Testis (tissue), 2 donors: ENCODE results near the gene FBLN1.

Source experiments
- CTCF ChIP-seq, 3 experiments: fragments of 450-650 bp in 2 of 3; fragments of 200-600 bp in 1 of 3; sonication (generic) in 1 of 3; IDR thresholded peaks; one replicate each; pipeline ENCODE4 v1.5.1; 2016 to 2019; ENCODE audit warnings: antibody characterized with exemption in 3 of 3, mild to moderate bottlenecking in 2 of 3, moderate library complexity in 1 of 3
- POLR2A ChIP-seq: fragments of 450-650 bp; IDR thresholded peaks from one replicate; pipeline ENCODE4 v1.6.1; 2017; ENCODE audit warnings: antibody characterized with exemption, mild to moderate bottlenecking, moderate library complexity

- TF ChIP-seq CTCF (IDR thresholded peaks at IDR 0.05) (no peak), POLR2A (no peak)
Measured at GRCh38 chr22:45455212-45455611, 47.5 kb upstream of the FBLN1 start.
